Activated T-cell treated with anti-CD3 and anti-CD28 coated beads for 4 hours (primary cell): ENCODE results near the gene FEZF2.

ENCODE experiments used
- DNase-seq: peaks from one replicate; pipeline ENCODE4 v3.0.0-alpha.2; 2020

FEZF2 gene

DNA sequence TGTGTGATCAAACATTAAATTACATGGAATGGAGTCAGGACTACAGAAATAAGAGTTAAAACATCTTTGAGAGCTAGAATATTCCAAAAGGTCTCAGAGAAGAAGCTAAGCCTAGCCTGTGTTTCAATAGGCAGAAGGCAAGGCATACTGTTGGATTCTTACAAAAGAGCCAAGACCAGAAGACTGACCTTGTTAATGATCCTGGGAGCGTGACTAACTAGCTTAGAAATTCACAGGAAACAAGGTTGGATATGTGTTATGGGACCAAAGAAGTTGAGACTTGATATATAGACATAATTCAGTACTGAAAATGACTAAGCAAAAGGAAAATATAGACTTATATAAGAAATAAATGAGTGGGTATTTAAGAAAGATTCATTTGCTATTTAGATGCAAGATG is 50.1 kb downstream of the FEZF2 start:
- no peak for DNase-seq
